Activated naive CD4-positive, alpha-beta T cell treated with anti-CD3 and anti-CD28 coated beads, Interleukin-2, amount 50 U/mL, for 72 hours (primary cell): Measurements from ENCODE around the gene NAT16. TPM values are rescaled to one million over a fixed set of nuclear protein-coding genes. Genes with fewer than 3 reads are reported as not detected.

Experiments
- ATAC-seq, 2 donors: fragments of 150-1000 bp; cut with Tn5 transposase; 2 replicates each; pipeline ENCODE4 v1.10.0; 2021; ENCODE audit warnings: mild to moderate bottlenecking in 2 of 2, moderate library complexity in 2 of 2
- DNase-seq, 2 donors: peaks; one replicate each; pipeline ENCODE4 v3.0.0; 2021 to 2022; ENCODE audit warnings: low spot score in 2 of 2
- H3K27ac Mint-ChIP-seq, 2 donors: one replicate each; pipeline ENCODE4 v1.8.0; 2022; ENCODE audit warnings: mild to moderate bottlenecking in 2 of 2, mixed read lengths in 2 of 2
- H3K36me3 Mint-ChIP-seq, 2 donors: one replicate each; pipeline ENCODE4 v1.8.0; 2022; ENCODE audit warnings: mixed read lengths in 2 of 2
- H3K9me3 Mint-ChIP-seq, 2 donors: one replicate each; pipeline ENCODE4 v1.8.0; 2022; ENCODE audit warnings: mixed read lengths in 2 of 2
- total RNA-seq, 2 donors: library from RNA; stranded (reverse); gene quantifications; one replicate each; pipeline ENCODE4 v1.2.3, GENCODE V29; 2022

The NAT16 gene
- not detected for total RNA-seq

DNA sequence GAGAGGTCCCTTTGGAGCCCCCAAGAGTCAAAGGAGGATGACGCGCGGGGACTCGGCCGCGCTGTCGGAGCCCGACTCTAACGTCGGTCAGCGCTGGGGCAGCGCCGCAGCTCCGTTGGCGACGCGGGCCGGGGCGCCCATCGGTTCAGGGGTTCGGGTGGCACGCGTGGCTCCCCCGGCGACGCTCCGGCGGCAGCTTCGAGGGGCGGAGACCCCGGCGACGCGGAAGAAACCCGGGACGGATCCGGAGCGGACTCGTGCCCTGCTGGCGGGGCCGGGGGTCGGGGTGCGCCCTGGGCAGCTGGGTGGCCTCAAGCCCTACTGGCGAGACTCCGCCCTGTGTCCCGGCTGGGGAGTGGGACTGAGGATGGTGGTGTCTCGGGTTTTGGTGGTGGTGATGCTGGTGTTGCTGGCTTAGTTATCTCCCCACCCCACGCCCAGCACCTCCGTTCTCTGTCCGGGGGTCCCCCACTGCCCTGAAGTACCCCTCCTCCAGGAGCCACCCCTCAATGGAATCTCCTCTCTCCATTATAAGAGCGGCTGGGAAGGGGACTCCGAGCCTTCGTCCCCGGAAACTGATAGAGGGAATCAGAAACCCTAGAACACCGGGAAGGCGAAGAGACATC, at the start of gene NAT16:
NAT16 (minus strand) TSS at position 164 of the 626 bp plus-strand sequence. CDS start 5,486 bp downstream, outside the sequence.
- no peak for ATAC-seq
- Mint-ChIP-seq H3K9me3 (no peaks in the 10 kb centered on the region), H3K27ac (no peak within 1 kb of the TSS), H3K36me3 (peaks cover 0 to 2% of the 10 kb centered on the region in 2 donors)
- no peak for DNase-seq

GRCh38 chr7:101226721-101227120, 46.6 kb upstream of the NAT16 start:
- DNase-seq (no peak), ATAC-seq (no peak)
- no peak overlapping the region for H3K27ac Mint-ChIP-seq
- H3K36me3 Mint-ChIP-seq, result peaks cover 0 to 14% of the 10 kb centered on the region in 2 donors
- H3K9me3 Mint-ChIP-seq, result no peaks in the 10 kb centered on the region

- H3K27ac Mint-ChIP-seq, result no peak overlapping the region
- no peaks in the 10 kb centered on the region for H3K9me3 Mint-ChIP-seq
- peaks cover 0 to 14% of the 10 kb centered on the region in 2 donors for H3K36me3 Mint-ChIP-seq
- ATAC-seq (no peak), DNase-seq (no peak)
These were observed 45.6 kb upstream of the NAT16 start for GRCh38 chr7:101225650-101226049.

GRCh38 chr7:101223528-101223927, 43.4 kb upstream of the NAT16 start:
- Mint-ChIP-seq H3K9me3 (no peaks in the 10 kb centered on the region), H3K27ac (peak overlapping the region in 1 of 2 donors; percentile 39), H3K36me3 (peaks cover 0 to 14% of the 10 kb centered on the region in 2 donors)
- DNase-seq, result no peak
- ATAC-seq, result no peak

GRCh38 chr7:101222275-101222830, 42.3 kb upstream of the NAT16 start:
- Mint-ChIP-seq H3K27ac (peak overlapping the region; percentile 39 to 82), H3K9me3 (no peaks in the 10 kb centered on the region), H3K36me3 (peaks cover 6 to 21% of the 10 kb centered on the region in 2 donors)
- DNase-seq (no peak), ATAC-seq (no peak)

DNA sequence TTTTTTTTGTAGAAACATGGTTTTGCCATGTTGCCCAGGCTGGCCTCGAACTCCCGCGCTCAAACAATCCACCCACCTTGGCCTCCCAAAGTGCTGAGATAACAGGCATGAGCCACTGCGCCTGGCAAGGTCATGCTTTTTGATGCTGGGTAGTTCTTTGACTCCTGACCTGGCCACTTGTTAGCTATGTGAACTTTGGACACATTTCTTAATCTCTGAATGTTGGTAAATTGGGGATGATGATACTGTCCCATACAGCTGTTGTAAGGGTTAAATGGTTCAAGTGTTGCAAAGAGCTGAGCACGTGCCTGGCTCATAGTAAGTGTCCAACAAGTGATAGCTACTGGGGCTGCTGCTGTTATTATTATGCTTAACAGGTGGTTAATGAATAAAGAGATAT, 40.2 kb upstream of the NAT16 start:
- ATAC-seq (no peak), DNase-seq (no peak)
- Mint-ChIP-seq H3K9me3 (no peaks in the 10 kb centered on the region), H3K27ac (peak overlapping the region in 1 of 2 donors; percentile 81), H3K36me3 (peaks cover 18 to 30% of the 10 kb centered on the region in 2 donors)

DNA sequence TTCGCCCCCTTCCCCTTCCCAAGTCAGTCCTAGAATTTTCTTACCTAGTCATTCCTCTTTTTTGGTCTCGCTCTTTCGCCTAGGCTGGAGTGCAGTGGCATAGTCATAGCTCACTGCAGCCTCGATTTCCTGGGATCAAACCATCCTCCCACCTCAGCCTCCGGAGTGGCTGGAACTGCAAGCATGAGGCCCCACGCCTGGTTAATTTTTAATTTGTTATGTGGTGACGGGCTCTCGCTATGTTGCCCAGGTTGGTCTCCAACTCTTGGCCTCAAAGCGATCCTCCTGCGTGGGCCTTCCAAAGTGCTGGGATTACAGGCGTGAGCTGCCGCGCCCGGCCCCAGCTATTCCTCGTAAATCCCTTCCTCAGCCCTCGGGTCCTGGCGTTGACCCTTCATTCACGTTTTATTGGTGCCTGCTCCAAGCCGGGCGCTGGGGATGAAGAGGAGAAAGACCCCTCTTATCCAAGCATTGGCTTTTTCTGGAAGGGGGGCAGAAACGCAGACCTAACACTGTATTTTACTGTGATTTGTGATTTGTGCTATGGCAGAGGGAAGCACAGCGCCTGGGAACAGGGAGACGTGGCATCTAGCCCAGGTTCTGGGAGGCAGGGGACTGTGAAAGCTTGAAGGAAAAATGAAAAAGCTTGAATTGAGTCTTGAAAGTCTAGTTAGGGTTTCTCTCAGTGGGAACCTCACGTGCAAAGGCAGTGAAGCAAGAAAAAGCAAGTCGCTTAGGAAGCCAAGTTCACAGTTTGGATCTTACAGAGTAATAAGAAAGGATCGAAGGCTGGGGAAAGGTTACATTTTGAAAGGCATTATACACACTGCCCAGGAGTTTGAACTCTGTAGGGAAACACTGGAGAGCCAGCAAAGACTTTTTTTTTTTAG, 38.4 kb upstream of the NAT16 start:
- DNase-seq, result no peak
- H3K36me3 Mint-ChIP-seq, result peaks cover 16 to 18% of the 10 kb centered on the region in 2 donors
- H3K9me3 Mint-ChIP-seq, result no peaks in the 10 kb centered on the region
- peak in 1 of 2 donors; percentile 11 for ATAC-seq
- peak overlapping the region; percentile 88 to 93 for H3K27ac Mint-ChIP-seq

GRCh38 chr7:101217388-101218235, 37.5 kb upstream of the NAT16 start, which contains the start of the genes PLOD3 and ZNHIT1:
PLOD3 (minus strand) TSS chr7:101217581; CDS start chr7:101217274, 307 bp downstream.
ZNHIT1 (plus strand) TSS chr7:101218165; CDS start chr7:101218196, 31 bp downstream.
- peak; percentile 89 to 95 for DNase-seq
- peaks cover 16 to 18% of the 10 kb centered on the region in 2 donors for H3K36me3 Mint-ChIP-seq
- peak within 1 kb of the TSS; percentile 89 to 93 for H3K27ac Mint-ChIP-seq
- peak; percentile 77 to 82 for ATAC-seq
- no peaks in the 10 kb centered on the region for H3K9me3 Mint-ChIP-seq

DNA sequence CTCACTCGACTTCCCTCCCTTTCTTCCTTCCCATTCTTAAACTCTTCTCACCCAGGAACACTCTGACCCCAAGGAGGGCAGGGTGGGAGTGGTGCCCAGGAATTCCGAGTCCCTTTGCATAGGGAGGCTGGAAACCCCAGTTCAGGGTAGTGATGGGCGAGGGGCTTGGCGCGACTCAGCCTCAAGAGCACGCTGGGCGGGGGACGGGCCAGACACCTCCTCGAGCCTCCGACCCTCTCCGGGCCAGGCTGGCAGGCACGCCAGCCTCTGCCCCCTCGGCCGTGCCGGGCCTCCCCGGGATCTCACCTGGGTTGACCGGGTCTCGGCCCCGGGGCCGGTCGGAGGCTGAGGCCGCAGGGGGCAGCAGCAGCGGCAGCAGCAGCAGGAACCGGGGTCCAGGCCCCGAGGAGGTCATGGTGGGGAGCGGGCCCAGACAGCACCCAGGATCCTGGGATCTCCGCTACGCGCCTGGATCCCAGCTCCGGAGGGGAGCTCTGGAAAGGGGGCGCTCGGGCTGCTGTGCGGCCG, 36.8 kb upstream of the NAT16 start:
- Mint-ChIP-seq H3K36me3 (peaks cover 16 to 18% of the 10 kb centered on the region in 2 donors), H3K9me3 (no peaks in the 10 kb centered on the region), H3K27ac (peak overlapping the region; percentile 89 to 93)
- peak; percentile 21 to 55 for DNase-seq
- peak in 1 of 2 donors; percentile 11 for ATAC-seq

- Mint-ChIP-seq H3K36me3 (peaks cover 16 to 18% of the 10 kb centered on the region in 2 donors), H3K27ac (peak overlapping the region; percentile 89 to 93), H3K9me3 (no peaks in the 10 kb centered on the region)
- ATAC-seq (no peak), DNase-seq (no peak)
These were observed 36.1 kb upstream of the NAT16 start for GRCh38 chr7:101216001-101216859.

DNA sequence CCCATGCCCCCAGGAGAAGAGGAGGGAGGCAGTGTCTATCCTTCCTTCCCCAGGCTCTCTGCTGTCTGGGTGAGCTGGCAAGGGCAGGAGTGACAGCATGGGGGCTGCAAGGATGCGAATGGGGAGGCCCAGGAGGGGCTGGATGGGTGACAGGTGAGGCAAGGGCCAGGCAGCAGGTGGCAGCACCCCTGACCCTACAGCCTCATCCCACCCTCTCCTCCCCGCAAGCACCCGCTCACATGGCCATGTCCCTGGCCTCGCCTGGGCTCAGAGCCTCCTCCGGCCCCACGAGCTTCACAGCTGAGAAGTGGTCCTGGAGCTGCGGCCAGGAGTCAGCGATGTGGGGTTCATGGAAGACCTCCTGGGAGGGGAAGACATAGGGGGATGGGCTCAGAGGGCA, 31.9 kb upstream of the NAT16 start:
- DNase-seq (no peak), ATAC-seq (no peak)
- H3K36me3 Mint-ChIP-seq, result peaks cover 9 to 12% of the 10 kb centered on the region in 2 donors
- no peaks in the 10 kb centered on the region for H3K9me3 Mint-ChIP-seq
- no peak overlapping the region for H3K27ac Mint-ChIP-seq

- Mint-ChIP-seq H3K27ac (no peak overlapping the region), H3K9me3 (no peaks in the 10 kb centered on the region), H3K36me3 (peaks cover 8 to 9% of the 10 kb centered on the region in 2 donors)
- no peak for DNase-seq
- no peak for ATAC-seq
These were observed 31.4 kb upstream of the NAT16 start for GRCh38 chr7:101211501-101211900.

DNA sequence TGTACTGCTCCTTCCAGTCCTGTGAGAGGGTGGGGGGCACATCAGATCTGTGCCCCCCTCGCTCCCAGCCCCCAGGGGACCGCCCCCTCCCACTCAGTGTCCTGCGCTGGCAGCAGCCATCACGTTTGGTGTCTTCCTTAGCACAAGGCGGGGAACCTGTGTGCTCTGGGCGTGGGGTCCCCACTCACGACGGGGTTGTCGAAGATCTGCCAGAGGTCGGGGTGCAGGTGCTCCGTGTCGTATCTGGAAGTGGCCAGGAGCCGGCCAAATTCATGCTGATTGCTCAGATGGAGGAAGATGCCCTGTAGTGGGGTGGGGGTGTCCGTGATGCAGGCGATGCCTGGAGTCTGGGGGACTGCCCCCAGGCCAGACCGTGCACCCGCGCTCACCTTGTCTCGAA, 30.1 kb upstream of the NAT16 start:
- Mint-ChIP-seq H3K9me3 (no peaks in the 10 kb centered on the region), H3K36me3 (peaks cover 0 to 11% of the 10 kb centered on the region in 2 donors), H3K27ac (no peak overlapping the region)
- ATAC-seq (no peak), DNase-seq (no peak)

DNA sequence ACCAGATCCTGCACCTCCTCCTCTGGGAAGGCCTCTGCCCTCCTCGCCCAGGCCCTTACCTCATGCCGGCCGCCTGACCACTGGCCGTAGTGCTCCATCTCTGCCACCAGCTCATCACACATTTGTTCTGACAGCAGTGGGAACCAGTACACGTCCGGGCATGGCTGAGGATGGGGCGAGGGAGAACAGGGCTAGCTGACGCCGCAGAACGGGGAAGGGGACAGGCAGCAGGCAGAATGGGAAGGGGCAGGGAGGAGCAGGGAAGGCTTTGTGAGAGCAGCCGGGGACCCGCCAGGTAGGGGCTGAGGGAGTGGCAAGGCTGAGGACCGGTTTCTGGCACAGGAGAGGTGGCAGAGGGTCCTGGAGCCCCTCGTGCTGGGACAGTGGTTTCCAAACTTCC, 28.7 kb upstream of the NAT16 start:
- Mint-ChIP-seq H3K36me3 (peaks cover 0 to 11% of the 10 kb centered on the region in 2 donors), H3K9me3 (no peaks in the 10 kb centered on the region), H3K27ac (no peak overlapping the region)
- DNase-seq (no peak), ATAC-seq (no peak)

DNA sequence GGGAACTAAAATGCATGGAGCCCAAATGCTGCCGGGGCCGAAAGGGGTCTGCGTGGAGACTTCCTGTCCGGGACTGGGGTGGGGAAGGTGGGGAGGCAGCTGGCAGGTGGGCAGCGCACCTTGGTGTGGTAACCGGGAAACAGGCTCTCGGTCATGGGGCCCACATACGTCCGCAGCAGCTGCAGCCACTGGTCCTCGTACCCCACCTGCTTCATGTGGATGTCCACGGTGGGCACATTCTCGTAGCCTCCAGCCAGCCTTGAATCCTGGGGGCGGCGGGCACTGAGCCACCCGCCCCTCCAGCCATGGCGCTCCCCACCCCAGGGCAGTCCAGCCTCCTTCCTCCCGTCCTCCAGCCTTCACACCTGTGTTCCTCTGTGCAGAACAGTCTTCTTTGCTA, 27.4 kb upstream of the NAT16 start:
- peaks cover 0 to 11% of the 10 kb centered on the region in 2 donors for H3K36me3 Mint-ChIP-seq
- DNase-seq (no peak), ATAC-seq (no peak)

More for the DNA sequence above, 27.4 kb upstream of the NAT16 start:
- H3K9me3 Mint-ChIP-seq, result no peaks in the 10 kb centered on the region
- H3K27ac Mint-ChIP-seq, result no peak overlapping the region
